H54 (cell line): Measurements from ENCODE around the gene CCDC152.
"Not testable (repeated sequence)": the region's sequence is repeated elsewhere in the genome, so short reads cannot be mapped to it uniquely, and the experiment has no call there.

Experiments used
- DNase-seq: peaks from one replicate; pipeline ENCODE4 v3.0.0; 2011; ENCODE audit warnings: low spot score, mixed read lengths; ENCODE audit not compliant: insufficient read length
- FAIRE-seq: peaks from 3 replicates; lab custom pipeline; 2011; peaks lifted over from hg19 to GRCh38; lab: Jason Lieb, UNC
- POLR2A ChIP-seq: IDR thresholded peaks from 2 replicates; pipeline ENCODE4 v1.6.1; 2011; ENCODE audit warnings: low read depth, mild to moderate bottlenecking, low read length

Gene CCDC152

GRCh38 chr5:42811591-42812446 is 55.2 kb downstream of the CCDC152 start, which contains the start of gene SELENOP:
Gene SELENOP, minus strand, starts transcription at chr5:42811892. Its CDS starts 3,539 bp downstream, at chr5:42808353.
- no peak for TF ChIP-seq POLR2A
- DNase-seq (peak; percentile 11), FAIRE-seq (peak; percentile 68)

GRCh38 chr5:42812620-42813019 is 56.0 kb downstream of the CCDC152 start:
- FAIRE-seq (no peak), DNase-seq (no peak)
- TF ChIP-seq POLR2A, result no peak

- no peak for TF ChIP-seq POLR2A
- no peak for FAIRE-seq
- no peak for DNase-seq
These were observed 56.9 kb downstream of the CCDC152 start for GRCh38 chr5:42813533-42813932.

- DNase-seq, FAIRE-seq: not testable (repeated sequence)
These were observed 59.9 kb downstream of the CCDC152 start for GRCh38 chr5:42816546-42816945.

GRCh38 chr5:42819745-42820144 is 63.1 kb downstream of the CCDC152 start:
- DNase-seq (no peak), FAIRE-seq (no peak)
- TF ChIP-seq POLR2A, result no peak

GRCh38 chr5:42822548-42822947 is 65.9 kb downstream of the CCDC152 start:
- DNase-seq (no peak), FAIRE-seq (no peak)
- TF ChIP-seq POLR2A, result no peak

- DNase-seq (no peak), FAIRE-seq (no peak)
- no peak for TF ChIP-seq POLR2A
These were observed 67.8 kb downstream of the CCDC152 start for GRCh38 chr5:42824347-42824976.

GRCh38 chr5:42825422-42826148 is 69.0 kb downstream of the CCDC152 start:
- TF ChIP-seq POLR2A, result no peak
- FAIRE-seq, result no peak
- DNase-seq, result no peak

GRCh38 chr5:42826757-42827515 is 70.3 kb downstream of the CCDC152 start:
- DNase-seq, result no peak
- no peak for TF ChIP-seq POLR2A
- FAIRE-seq, result no peak

GRCh38 chr5:42828671-42829070 is 72.1 kb downstream of the CCDC152 start:
- DNase-seq, result no peak
- no peak for TF ChIP-seq POLR2A
- no peak for FAIRE-seq

- no peak for DNase-seq
- TF ChIP-seq POLR2A, result no peak
- no peak for FAIRE-seq
These were observed 74.3 kb downstream of the CCDC152 start for GRCh38 chr5:42830924-42831323.

GRCh38 chr5:42832060-42832459 is 75.4 kb downstream of the CCDC152 start:
- no peak for DNase-seq
- no peak for TF ChIP-seq POLR2A
- no peak for FAIRE-seq

GRCh38 chr5:42836070-42836769 is 79.6 kb downstream of the CCDC152 start:
- TF ChIP-seq POLR2A, result no peak
- FAIRE-seq (no peak), DNase-seq (no peak)

- FAIRE-seq, result no peak
- TF ChIP-seq POLR2A, result no peak
- DNase-seq, result no peak
These were observed 81.0 kb downstream of the CCDC152 start for GRCh38 chr5:42837601-42838000.
